Common myeloid progenitor, CD34-positive (primary cell): ENCODE results near the gene CLASP2. TPM values are rescaled to one million over a fixed set of nuclear protein-coding genes. Genes with fewer than 3 reads are reported as not detected.
"Not testable (repeated sequence)": the region's sequence is repeated elsewhere in the genome, so short reads cannot be mapped to it uniquely, and the experiment has no call there.

Source experiments
- CTCF ChIA-PET: fragments of 350-600 bp; sonication (Branson Sonifier 250); formaldehyde crosslinking; loops from one replicate; lab custom pipeline; 2021; ENCODE audit warnings: antibody characterized with exemption; lab: Charles Lee
- POLR2A ChIA-PET: fragments of 350-600 bp; sonication (Branson Sonifier 250); formaldehyde crosslinking; loops from one replicate; lab custom pipeline; 2021; ENCODE audit warnings: antibody characterized with exemption; lab: Charles Lee
- DNase-seq, 3 donors: peaks; one replicate each; pipeline versions ENCODE4 v3.0.0 to v3.0.0-alpha.2; 2013
- H3K27ac ChIP-seq, 2 experiments: 1 replicate in 1 of 2; 2 replicates in 1 of 2; pipeline ENCODE4 v1.7.0; 2013; ENCODE audit warnings: inconsistent platforms in 2 of 2, low read length in 2 of 2, mild to moderate bottlenecking in 2 of 2, low read depth in 1 of 2, moderate library complexity in 1 of 2; ENCODE audit not compliant: severe bottlenecking in 2 of 2, insufficient read depth in 1 of 2, poor library complexity in 1 of 2
- H3K27me3 ChIP-seq, 5 experiments: replicated peaks in 2 of 5; 1 replicate in 3 of 5; 2 replicates in 2 of 5; pipeline versions ENCODE4 v1.6.1 to v1.7.0; 2013; ENCODE audit warnings: low read length in 4 of 5, mild to moderate bottlenecking in 2 of 5, moderate library complexity in 2 of 5, inconsistent platforms in 1 of 5; ENCODE audit not compliant: insufficient read depth in 5 of 5, control insufficient read depth in 4 of 5
- H3K36me3 ChIP-seq, 4 experiments: 1 replicate in 2 of 4; 2 replicates in 2 of 4; pipeline versions ENCODE4 v1.6.1 to v1.7.0; 2013; ENCODE audit warnings: low read length in 3 of 4, control low read depth in 1 of 4, mild to moderate bottlenecking in 1 of 4; ENCODE audit not compliant: control insufficient read depth in 4 of 4, insufficient read depth in 4 of 4
- H3K4me1 ChIP-seq, 4 experiments: 1 replicate in 3 of 4; 2 replicates in 1 of 4; pipeline versions ENCODE4 v1.6.1 to v1.7.1; 2013; ENCODE audit warnings: low read length in 3 of 4, mild to moderate bottlenecking in 3 of 4, control low read depth in 1 of 4, inconsistent platforms in 1 of 4, moderate library complexity in 1 of 4; ENCODE audit not compliant: control insufficient read depth in 4 of 4, insufficient read depth in 4 of 4; ENCODE audit errors: control extremely low read depth in 1 of 4
- H3K4me3 ChIP-seq, 7 experiments: 1 replicate in 4 of 7; 2 replicates in 3 of 7; pipeline versions ENCODE4 v1.5.1 to v1.7.0; 2013; ENCODE audit warnings: mild to moderate bottlenecking in 7 of 7, low read length in 6 of 7, moderate library complexity in 6 of 7, inconsistent platforms in 2 of 7, low read depth in 2 of 7, control low read depth in 1 of 7; ENCODE audit not compliant: insufficient read depth in 4 of 7, control insufficient read depth in 1 of 7; ENCODE audit errors: extremely low read depth in 1 of 7
- H3K9me3 ChIP-seq, 5 experiments: 1 replicate in 4 of 5; 2 replicates in 1 of 5; pipeline versions ENCODE4 v1.6.1 to v1.7.1; 2013; ENCODE audit warnings: low read length in 4 of 5, mild to moderate bottlenecking in 2 of 5, inconsistent platforms in 1 of 5, low read depth in 1 of 5, moderate library complexity in 1 of 5; ENCODE audit not compliant: control insufficient read depth in 4 of 5, insufficient read depth in 2 of 5; ENCODE audit errors: control extremely low read depth in 1 of 5
- WGBS: methylation state at CpG from one replicate; pipeline ENCODE4 v1.1.5; 2013; ENCODE audit not compliant: insufficient coverage; 5-methylcytosine and 5-hydroxymethylcytosine counted together
- polyA plus RNA-seq: library from polyadenylated mRNA; unstranded; fragments of 120-200 nt; gene quantifications from one replicate; pipeline ENCODE4 v1.2.1, GENCODE V29; 2013

Gene CLASP2
- 23.3 TPM for polyA plus RNA-seq

DNA sequence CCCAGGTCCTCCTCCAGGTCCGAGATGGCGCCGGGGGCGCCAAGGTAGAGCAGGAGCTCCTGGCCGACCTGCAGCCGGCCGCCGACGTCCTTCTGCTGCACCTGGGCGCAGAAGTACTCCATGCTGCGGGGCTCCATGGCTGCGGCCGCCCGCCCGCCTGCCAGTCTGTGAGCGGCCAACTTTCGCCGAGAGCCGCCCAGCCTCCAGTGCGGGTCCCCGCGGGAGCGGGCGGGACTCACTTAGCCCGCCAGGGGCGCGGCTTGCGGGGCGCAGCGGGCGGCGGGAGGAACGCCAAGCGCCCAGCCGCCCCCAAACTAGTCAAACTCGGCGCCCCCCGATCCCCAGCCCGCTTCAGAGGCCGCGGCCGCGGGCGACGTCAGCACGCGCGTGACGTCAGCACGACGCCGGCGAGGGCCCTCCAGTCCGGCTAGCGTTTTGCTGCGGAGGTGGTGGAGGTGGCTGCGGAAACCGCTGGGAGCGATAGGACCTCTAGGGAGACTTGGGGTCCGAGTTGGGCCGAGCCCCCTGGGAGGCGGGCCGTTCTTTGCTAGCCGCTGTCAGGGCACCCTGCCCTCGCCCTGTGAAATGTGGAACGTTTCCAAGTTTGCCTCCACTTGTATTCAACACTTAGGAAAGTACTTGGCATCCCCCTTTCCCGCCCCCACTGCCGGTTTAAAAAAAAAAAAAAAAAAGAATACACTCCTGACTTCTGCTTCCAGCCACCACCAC, at the start of gene CLASP2:
Gene CLASP2 (minus strand): TSS at position 389 of the 729 bp plus-strand sequence. CDS start 252 bp downstream, at position 137.
- Histone ChIP-seq H3K4me1 (peaks cover 5 to 19% (median 12%) of the 10 kb centered on the region in 4 experiments), H3K36me3 (no peaks in the 10 kb centered on the region), H3K27ac (peak within 1 kb of the TSS; percentile 75 to 92), H3K9me3 (no peaks in the 10 kb centered on the region), H3K27me3 (no peaks in the 10 kb centered on the region), H3K4me3 (peak within 1 kb of the TSS; percentile 79 to 98 (median 90))
- peak; percentile 93 to 96 (median 95) for DNase-seq
- ChIA-PET POLR2A (no interaction called here), CTCF (interaction anchor here (3.0 kb wide), 1 partner anchor 81 kb away, joined by 20 read pairs; no protein-coding TSS in a partner anchor)
- WGBS: 0% methylated on average over 45 of the region's 68 CpGs

DNA sequence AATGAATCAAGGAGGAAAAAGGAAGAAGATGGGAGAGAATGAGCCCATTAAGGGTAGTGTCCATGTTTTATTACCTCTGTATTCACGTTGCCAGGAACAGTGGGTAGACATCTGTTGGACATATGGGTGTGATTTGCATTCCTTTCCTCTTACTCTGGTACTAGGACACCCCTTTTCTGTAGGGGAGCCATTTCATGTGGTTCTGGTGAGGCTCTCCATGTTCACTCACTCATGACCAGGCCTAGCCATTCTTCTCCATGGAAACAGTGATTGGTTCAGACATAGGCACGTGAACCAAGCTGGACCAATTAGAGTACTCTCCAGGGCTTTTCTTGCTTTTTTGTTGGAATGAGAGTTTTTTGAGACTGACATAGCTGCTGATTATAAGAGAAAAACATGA, 40.8 kb upstream of the CLASP2 start:
- ChIA-PET POLR2A (no interaction called here), CTCF (interaction anchor here (1.3 kb wide), 1 partner anchor 9 kb away, joined by 4 read pairs; no protein-coding TSS in a partner anchor)
- Histone ChIP-seq H3K4me3 (no peak overlapping the region), H3K4me1 (no peaks in the 10 kb centered on the region), H3K36me3 (no peaks in the 10 kb centered on the region), H3K9me3 (peaks cover 0 to 15% (median 9%) of the 10 kb centered on the region in 5 experiments), H3K27me3 (no peaks in the 10 kb centered on the region), H3K27ac (no peak overlapping the region)
- DNase-seq: no peak
- WGBS: 100% methylated on average over 2 of the region's 2 CpGs

DNA sequence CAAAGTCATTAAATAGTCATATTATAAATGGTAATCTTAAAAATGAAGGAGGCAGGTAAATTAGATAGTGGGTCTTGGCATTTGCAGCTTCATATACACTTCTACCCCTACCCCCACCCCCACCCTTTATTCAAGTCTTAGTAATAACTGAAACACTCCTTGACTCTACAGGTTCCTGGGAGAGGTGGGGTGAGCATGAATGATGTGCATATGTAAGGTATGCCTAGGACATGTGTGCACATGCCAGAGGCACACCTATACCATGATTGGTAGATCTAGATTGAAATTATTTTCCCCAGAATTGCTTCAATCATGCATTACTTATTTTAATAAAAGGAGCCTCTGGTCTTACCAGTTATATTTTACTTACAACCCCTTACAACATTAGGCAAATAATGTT, 40.2 kb upstream of the CLASP2 start:
- ChIA-PET CTCF (no interaction called here), POLR2A (no interaction called here)
- Histone ChIP-seq H3K4me1 (no peaks in the 10 kb centered on the region), H3K27ac (no peak overlapping the region), H3K4me3 (no peak overlapping the region), H3K36me3 (no peaks in the 10 kb centered on the region), H3K27me3 (no peaks in the 10 kb centered on the region), H3K9me3 (peaks cover 0 to 15% (median 9%) of the 10 kb centered on the region in 5 experiments)
- DNase-seq: no peak

DNA sequence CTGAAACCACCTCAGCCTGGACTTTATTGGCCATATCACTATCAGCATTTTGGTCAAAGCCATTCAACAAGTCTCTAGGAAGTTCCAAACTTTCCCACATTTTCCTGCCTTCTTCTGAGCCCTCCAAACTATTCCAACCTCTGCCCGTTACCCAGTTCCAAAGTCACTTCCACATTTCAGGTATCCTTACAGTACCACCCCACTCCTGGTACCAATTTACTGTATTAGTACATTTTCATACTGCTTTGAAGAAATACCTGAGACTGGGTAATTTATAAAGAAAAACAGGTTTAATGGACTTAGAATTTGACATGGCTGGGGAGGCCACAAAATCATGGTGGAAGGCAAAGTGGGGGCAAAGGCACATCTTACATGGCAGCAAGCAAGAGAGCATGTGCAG, 36.3 kb upstream of the CLASP2 start:
- peak in 2 of 3 donors; percentile 9 to 16 for DNase-seq
- CTCF ChIA-PET, POLR2A ChIA-PET: not testable (repeated sequence)

DNA sequence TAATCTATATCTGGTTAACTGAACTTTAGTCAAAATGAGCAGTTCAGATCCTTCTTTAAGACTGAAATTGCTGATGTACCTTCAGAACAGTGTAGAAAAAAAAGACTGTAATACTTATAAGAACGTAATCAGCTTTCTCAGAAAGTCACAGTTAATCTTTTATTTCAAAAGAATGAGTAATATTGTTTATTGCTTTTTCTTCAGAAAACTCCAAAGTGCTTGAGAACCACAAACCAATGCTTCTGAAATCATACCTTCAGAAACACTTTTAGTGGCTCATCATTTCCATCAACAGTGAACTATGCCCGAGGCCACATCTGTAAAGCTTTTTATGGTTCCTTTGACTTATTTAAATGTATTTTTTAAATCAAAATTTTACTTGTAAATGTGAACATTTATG, 33.3 kb upstream of the CLASP2 start:
- ChIA-PET POLR2A (interaction anchor here (1.1 kb wide), 1 partner anchor 27 kb away, joined by 3 read pairs; no protein-coding TSS in a partner anchor), CTCF (no interaction called here)
- Histone ChIP-seq H3K36me3 (no peaks in the 10 kb centered on the region), H3K4me1 (peaks cover 0 to 12% (median 4%) of the 10 kb centered on the region in 4 experiments), H3K27me3 (no peaks in the 10 kb centered on the region), H3K9me3 (peaks cover 0 to 9% (median 4%) of the 10 kb centered on the region in 5 experiments), H3K27ac (no peak overlapping the region), H3K4me3 (no peak overlapping the region)
- WGBS: no CpG with 5 or more reads among the region's 2 CpGs
- no peak for DNase-seq

More for the DNA sequence above, 36.3 kb upstream of the CLASP2 start:
- H3K4me3 ChIP-seq, H3K27ac ChIP-seq, H3K4me1 ChIP-seq, H3K27me3 ChIP-seq, H3K36me3 ChIP-seq: not testable (repeated sequence)
- peaks cover 0 to 15% (median 9%) of the 10 kb centered on the region in 5 experiments for H3K9me3 ChIP-seq
- no CpG with 5 or more reads among the region's 1 CpG for WGBS

DNA sequence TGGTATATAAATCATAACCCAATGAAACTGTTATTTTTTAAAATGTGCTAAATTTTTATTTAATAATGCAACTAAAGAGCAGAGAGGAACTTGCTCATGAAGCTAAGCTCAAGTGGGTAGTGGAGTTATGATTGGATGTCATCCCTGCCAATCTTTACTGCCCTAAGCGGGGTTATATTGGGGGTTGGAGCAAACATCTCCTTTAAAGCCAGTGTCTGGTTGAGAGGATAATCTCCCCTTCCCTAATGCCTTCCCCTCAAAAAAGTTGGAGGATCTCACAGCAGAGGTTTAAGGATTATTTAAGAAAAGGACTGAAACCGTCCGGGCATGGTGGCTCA, 32.1 kb upstream of the CLASP2 start:
- no peak overlapping the region for H3K4me3 ChIP-seq
- WGBS: 70% methylated on average over 2 of the region's 3 CpGs
- no peaks in the 10 kb centered on the region for H3K36me3 ChIP-seq
- DNase-seq: peak in 2 of 3 donors; percentile 51 to 52
- POLR2A ChIA-PET: no interaction called here
- peaks cover 0 to 7% (median 4%) of the 10 kb centered on the region in 5 experiments for H3K9me3 ChIP-seq
- H3K27me3 ChIP-seq: no peaks in the 10 kb centered on the region
- CTCF ChIA-PET: interaction anchor here (1.4 to 1.8 kb wide), 2 partner anchors 9 to 28 kb away, joined by 4 to 5 read pairs; no protein-coding TSS in a partner anchor
- H3K27ac ChIP-seq: no peak overlapping the region
- H3K4me1 ChIP-seq: peaks cover 0 to 12% (median 4%) of the 10 kb centered on the region in 4 experiments

DNA sequence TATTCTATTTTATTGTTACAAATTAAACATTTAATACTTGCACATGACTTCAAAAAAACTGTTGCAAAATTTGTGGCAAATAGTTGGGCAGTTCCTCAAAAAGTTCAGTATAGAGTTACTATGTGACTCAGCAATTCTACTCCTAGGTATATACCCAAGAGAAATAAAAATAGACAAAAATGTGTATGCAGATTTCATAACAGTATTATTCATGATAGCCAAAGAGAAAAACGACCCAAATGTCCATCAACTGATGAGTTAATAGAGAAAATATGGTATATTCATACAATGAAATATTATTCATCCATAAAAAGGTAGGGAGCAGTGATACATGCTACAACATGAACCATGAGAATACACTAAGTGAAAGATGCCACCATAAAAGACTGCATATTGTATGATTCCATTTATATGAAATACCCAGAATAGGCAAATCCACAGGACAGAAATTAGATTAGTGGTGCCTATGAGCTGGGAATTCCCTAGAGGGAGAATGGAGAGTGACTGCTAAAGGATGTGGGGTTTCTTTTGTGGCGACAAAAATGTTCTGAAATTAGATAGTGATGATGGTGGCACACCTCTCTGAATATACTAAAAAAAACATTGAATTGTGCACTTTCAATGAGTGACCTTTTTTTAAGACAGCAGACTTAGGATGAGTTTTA, 31.6 kb upstream of the CLASP2 start:
- 80% methylated on average over 1 of the region's 2 CpGs for WGBS
- DNase-seq: peak; percentile 36 to 88 (median 81)
- no peaks in the 10 kb centered on the region for H3K27me3 ChIP-seq
- H3K36me3 ChIP-seq: no peaks in the 10 kb centered on the region
- ChIA-PET POLR2A (no interaction called here), CTCF (interaction anchor here (1.4 to 2.1 kb wide), 3 partner anchors 10 to 29 kb away, joined by 4 to 5 read pairs (median 5); no protein-coding TSS in a partner anchor)
- H3K4me1 ChIP-seq: peaks cover 0 to 12% (median 4%) of the 10 kb centered on the region in 4 experiments
- H3K27ac ChIP-seq: no peak overlapping the region
- H3K9me3 ChIP-seq: peaks cover 0 to 4% (median 3%) of the 10 kb centered on the region in 5 experiments
- no peak overlapping the region for H3K4me3 ChIP-seq
